GM18508 (cell line): ENCODE measurements around the gene AATF.
A peak's percentile ranks its signal among the peaks of the same experiment; 100 is the strongest.

ENCODE experiments used
- ATAC-seq: cut with Tn5 transposase; IDR thresholded peaks from one replicate; pipeline ENCODE4 v1.9.1; 2021; ENCODE audit warnings: moderate number of reproducible peaks; ENCODE audit not compliant: insufficient read depth, unreplicated experiment

Gene AATF, protein sequence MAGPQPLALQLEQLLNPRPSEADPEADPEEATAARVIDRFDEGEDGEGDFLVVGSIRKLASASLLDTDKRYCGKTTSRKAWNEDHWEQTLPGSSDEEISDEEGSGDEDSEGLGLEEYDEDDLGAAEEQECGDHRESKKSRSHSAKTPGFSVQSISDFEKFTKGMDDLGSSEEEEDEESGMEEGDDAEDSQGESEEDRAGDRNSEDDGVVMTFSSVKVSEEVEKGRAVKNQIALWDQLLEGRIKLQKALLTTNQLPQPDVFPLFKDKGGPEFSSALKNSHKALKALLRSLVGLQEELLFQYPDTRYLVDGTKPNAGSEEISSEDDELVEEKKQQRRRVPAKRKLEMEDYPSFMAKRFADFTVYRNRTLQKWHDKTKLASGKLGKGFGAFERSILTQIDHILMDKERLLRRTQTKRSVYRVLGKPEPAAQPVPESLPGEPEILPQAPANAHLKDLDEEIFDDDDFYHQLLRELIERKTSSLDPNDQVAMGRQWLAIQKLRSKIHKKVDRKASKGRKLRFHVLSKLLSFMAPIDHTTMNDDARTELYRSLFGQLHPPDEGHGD

GRCh38 chr17:36948717-36949460, at the start of gene AATF:
Gene AATF (plus strand): TSS chr17:36948954. CDS start chr17:36949126, 172 bp downstream.
- ATAC-seq: peak; percentile 58

GRCh38 chr17:36899250-36900159, 49.2 kb upstream of the AATF start:
- no peak for ATAC-seq

GRCh38 chr17:36900160-36900512, 48.6 kb upstream of the AATF start:
- no peak for ATAC-seq

DNA sequence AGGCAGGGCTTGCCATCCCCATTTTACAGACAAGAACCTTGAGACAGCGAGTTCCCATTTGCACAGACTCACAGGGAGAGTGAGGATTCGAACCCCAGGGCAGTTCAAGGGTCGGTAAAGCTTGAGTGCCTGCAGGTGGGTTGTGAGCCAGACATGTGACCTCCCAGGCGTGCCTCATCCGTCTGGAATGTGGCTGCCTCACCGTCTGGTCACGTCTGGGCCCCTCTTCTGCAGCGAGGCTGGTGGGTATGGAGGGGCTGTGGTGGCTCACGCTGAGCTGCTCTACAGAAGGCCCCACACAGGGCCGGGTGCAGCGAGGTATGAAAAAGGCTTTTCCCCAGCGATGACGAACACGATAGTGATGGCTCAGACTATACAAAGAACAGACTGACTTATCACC, 47.2 kb upstream of the AATF start:
- ATAC-seq: no peak

DNA sequence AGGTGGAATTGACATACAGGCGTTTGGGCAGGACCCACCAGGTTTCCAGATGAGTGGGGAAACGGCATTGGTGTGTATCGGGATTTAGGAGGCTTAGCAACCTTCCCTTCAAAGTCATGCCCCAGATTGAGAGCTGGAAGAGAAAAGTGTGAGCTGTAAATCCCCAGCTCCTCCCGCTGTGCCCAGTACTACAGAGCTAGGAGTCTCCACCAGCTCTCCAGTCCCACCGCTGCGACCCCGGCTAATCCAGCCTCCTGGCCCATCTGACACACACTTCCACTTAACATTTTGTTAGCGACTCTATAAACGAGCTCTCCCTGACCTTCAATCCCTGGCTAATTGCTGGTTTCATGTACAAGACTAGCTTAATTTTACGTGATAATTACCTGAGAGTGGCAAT, 41.3 kb upstream of the AATF start:
- no peak for ATAC-seq

GRCh38 chr17:36910513-36910912, 38.2 kb upstream of the AATF start:
- ATAC-seq: no peak

GRCh38 chr17:36911001-36911400, 37.8 kb upstream of the AATF start:
- no peak for ATAC-seq

DNA sequence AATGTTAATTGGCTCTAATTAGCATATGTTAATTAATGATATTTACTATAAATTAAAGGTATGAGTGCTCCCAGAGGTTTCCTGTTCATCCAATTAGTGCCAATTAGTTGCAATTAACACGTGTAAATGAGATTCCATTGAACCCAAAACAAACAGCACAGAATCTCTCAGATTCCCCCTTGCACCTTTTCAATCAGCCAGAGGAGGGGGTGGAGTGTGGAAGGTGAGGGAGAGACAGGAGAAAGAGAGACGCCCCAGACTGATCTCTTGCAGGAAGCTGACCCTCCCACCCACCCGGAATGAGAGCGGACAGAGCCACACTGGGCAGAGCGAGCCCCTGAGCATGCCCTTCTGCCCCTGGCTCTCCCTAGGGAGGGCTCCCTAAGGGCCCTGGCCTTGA, 35.6 kb upstream of the AATF start:
- no peak for ATAC-seq

- no peak for ATAC-seq
These were observed 30.5 kb upstream of the AATF start for GRCh38 chr17:36918211-36918691.

DNA sequence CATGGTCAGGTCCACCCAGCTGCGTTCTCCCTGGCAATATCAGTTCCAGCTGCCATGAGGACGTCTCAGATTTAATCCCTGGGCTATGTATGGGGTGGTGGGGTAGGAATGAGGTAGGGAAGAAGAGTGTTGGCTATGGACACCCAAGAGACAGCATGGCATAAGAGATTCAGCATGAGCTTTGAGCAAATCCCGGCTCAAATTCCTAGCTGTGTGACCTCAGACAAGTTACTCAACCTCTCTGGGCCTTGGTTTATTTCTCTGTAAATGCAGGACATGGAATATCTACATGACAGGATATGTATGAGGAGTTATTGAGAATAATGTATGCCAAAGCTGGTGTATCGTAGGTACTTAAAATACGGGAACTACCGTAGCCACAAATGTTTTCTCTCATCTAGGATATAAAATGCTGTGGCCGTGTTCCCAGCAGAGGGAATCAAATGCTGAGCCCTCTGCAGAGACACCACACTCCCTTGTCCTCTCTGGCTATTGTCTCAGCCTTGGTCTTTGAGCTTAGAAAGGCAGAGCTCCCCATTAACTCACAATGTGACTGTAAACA, 29.3 kb upstream of the AATF start:
- ATAC-seq: no peak

- no peak for ATAC-seq
These were observed 28.4 kb upstream of the AATF start for GRCh38 chr17:36920032-36921005.

- ATAC-seq: no peak
These were observed 27.5 kb upstream of the AATF start for GRCh38 chr17:36921095-36921851.

- ATAC-seq: no peak
These were observed 26.6 kb upstream of the AATF start for GRCh38 chr17:36922175-36922574.

- ATAC-seq: no peak
These were observed 24.9 kb upstream of the AATF start for GRCh38 chr17:36923814-36924221.

DNA sequence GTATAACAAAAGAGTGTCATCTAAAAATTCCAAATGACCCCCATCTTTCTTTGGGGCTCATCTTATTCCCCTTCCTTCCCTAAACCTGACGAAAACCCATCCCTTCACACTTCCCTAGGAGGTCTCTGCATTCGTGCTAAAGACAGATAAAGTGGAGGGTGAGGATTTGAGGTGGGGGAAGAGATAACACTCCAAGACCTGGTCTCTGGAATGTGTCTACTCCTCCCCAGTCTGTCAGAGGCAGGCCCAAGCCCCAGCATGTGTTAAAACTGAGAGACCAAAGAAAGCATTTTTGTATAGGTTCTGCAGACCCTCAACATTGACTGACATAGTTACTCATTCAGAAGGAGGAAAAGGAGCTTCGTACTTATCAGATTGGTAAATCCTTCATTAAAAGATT, 22.5 kb upstream of the AATF start:
- ATAC-seq: no peak

DNA sequence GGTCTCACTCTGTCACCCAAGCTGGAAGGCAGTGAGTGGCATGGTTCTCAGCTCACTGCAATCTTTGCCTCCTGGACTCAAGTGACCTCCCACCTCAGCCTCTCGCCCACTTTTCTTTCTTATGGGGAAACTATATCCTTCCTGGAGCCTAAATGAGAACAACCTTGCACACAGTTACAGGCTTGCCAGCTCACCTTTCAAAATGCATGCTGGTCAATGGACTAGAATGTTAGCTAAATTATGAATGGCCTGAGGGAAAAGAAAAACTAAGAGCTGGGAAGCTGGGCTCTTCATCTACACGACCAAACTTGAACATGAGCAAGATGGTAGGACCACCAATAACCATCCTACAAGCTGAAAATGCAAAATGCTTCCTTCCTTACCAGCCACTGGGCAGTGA, 22.1 kb upstream of the AATF start:
- no peak for ATAC-seq

DNA sequence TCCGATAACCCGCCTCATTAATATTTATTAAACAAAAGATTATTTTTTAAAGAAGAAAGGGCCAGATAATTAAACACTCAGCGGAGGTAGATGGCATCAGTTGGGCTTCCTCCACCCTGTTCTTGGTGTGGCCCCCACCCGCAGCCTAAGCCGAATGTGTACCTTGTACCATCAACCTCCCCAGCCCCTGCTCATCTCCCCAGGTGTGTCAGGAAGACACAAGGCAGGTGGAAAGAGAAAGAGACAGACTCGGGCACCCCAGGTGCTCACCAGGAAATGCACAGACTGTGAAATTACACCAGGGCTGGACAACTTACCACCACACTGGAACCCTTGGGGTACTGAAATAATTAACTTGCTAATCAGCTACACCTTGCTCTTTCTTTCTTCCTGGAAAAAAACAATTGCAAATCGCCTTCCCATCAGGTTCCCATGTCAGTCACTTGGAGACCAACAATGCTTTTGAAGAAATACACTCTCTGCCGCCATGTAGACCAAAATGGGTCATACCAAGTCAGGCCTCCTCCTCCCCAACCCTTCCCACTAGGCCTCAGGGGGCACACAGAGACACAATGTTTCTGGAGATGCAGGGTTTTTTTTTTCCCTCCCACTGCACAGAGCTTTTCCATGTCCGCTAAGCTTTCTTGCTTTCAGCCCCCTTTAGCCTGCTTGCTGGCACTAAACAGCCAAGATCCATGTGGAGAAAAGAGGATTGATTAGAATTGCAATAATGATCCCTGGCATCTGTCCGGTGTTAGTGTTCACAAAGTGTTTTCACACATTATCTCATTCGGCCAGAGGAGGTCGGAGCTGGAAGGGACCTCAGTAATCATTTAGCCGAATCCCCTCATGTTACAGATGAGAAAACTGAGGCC, 20.0 kb upstream of the AATF start:
- ATAC-seq: no peak
